Inflammatory macrophage treated with lipopolysaccharide for 4 hours (primary cell): ENCODE results near the gene RASGRP1.
A peak's percentile ranks its signal among the peaks of the same experiment; 100 is the strongest.

Experiments
- DNase-seq: peaks from one replicate; pipeline ENCODE4 v3.0.0-alpha.2; 2020

The RASGRP1 gene

DNA sequence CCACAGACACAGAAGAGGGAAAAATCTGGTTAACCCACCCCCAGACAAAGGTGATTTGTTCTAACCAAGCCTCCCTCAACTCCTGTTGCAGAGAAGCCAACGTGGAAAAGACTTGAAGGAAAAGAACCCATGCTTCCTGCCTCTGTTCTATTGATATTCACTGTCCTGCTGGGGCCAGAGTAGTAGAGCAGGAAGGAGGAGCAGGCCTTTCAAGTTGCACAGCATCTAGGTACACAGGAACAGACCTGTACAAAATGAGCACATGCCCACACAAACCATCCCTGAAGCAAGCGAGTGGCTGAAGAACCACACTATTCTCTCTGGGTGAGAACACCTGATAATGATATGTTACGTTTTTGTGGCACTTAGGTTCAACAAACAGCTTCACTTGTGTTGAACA lies 29.9 kb downstream of the RASGRP1 start:
- DNase-seq = no peak

DNA sequence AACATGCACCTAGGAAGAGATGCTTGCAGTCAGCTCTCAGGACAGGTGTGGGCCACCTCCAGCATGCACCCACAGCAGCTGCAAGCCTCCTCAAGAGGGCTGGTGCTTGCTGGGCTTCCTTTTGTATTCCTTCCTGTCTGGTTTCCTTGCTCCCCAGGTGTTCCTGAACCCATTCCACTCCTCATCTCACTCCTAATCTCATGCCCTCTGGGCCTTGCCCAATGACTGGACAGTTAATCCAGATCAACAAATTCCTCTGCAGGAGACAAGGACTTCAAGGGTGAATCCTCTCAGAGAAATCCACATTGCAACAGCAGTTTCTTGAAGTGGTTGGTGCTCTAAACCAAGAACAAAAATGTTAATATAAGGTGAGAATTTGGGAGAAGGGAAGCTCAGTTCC lies 30.7 kb downstream of the RASGRP1 start:
- DNase-seq = no peak

- DNase-seq = no peak
Measured at GRCh38 chr15:38533416-38533915, 31.1 kb downstream of the RASGRP1 start.

GRCh38 chr15:38532728-38533127 lies 31.9 kb downstream of the RASGRP1 start:
- DNase-seq = no peak

- DNase-seq = no peak
Measured at GRCh38 chr15:38531509-38531908, 33.1 kb downstream of the RASGRP1 start.

DNA sequence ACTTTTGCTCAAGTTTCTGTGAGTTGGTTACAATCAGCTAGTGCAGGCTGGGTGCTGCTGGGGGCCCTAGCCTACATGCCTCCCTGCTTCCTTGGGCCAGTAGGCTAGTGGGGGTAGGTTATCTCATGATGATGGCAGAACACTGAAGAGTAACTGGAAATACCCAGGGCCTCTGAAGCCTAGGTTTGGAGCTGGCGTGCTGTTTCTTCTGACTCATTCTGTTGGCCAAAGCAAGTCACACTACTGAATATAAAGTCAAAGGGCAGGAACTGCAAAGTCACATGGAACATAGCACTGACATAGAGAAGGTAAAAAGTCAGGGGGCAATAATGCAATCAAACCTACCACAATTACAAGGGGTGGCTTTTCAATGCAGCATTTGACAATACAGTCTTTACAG lies 34.5 kb downstream of the RASGRP1 start:
- peak; percentile 39 for DNase-seq

GRCh38 chr15:38528294-38528693 lies 36.3 kb downstream of the RASGRP1 start:
- no peak for DNase-seq

- no peak for DNase-seq
Measured at GRCh38 chr15:38526158-38526557, 38.5 kb downstream of the RASGRP1 start.

GRCh38 chr15:38525489-38525888 lies 39.1 kb downstream of the RASGRP1 start:
- DNase-seq = no peak

- no peak for DNase-seq
Measured at GRCh38 chr15:38524156-38524555, 40.5 kb downstream of the RASGRP1 start.

DNA sequence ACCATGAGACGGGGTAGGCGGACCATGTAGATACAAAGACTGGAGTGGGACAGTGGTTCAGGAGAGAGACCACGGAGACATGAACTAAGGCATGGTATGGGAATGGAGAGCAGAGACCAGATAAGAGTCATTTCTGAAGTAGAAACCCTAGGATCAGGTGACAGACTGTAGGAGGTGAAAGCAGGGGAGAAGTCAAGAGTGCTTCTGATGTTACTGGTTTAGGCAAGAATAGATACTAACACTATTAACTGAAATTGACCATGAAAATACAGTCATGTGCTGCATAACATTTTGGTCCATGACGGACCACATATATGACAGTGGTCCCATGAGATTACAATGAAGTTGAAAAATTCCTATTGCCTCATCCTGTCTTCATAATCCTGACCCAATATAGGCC lies 41.7 kb downstream of the RASGRP1 start:
- peak; percentile 1 for DNase-seq

DNA sequence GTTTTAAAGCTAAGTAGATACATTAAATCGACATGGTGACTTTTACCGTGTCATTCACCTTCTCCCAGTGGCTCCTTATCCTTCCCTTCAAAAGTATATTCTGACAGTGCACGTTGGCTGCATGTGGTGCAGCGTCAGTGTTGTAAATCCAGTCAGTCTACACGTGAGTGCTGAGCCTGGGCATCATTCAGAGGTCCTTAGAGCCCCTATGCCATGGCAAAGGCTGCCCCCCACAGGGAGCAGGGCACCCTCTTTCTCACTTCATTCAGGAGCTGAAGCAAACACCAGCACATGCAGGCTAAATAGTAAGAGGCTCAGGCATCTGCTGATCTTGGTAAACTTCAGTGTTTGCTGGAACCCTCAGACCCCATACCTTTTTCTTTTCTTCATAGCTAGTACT lies 43.3 kb downstream of the RASGRP1 start:
- no peak for DNase-seq

GRCh38 chr15:38520035-38520434 lies 44.6 kb downstream of the RASGRP1 start:
- no peak for DNase-seq

DNA sequence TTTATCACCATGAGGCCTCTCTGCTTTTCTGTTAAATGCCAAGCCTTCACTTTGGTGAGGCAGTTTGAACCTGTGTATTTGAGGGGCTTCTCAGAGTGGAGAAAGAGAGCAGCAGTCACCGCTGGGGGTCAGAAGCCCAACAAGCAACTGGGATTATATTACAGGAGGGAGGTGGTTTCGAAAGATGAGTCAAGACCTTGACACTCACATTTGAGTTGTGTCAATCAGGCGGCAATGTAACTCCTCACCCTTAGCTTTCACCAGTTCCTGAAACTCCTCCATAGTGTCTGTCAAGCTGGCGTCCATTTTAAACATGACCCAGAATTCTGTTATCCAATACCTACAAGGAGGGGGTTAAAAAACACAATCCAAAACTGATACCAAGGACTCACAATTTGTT lies 46.5 kb downstream of the RASGRP1 start:
- DNase-seq = no peak

DNA sequence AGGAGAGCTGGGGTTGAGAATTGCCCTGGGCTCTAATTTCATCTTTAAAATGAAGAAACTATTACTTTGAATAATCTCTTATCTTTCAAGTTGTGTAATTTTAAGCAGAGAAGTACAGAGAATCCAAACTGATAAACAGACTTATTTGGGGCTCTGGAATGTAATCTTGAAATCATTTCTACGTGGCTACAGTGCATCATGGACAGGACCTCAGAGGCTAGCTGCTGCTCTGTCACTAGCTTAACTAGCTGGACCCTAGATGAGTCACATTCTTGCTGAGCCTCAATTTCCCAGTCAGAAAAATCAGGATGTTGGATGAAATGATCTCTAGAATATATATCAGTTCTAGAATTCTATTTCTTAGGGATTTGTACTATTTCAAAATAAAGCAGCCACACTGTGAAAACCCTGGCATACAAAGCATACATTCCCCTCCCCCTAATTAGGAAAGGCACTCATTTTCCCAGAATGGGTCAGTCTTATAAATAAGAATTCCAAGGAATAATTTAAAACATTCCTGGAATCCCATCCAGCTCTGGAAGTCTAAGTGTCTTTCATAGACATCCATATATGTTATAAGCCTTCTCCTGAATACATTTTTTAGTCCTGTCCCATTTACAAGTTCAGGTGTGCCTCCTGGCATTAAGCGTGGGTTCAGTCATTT lies 47.2 kb downstream of the RASGRP1 start:
- no peak for DNase-seq

DNA sequence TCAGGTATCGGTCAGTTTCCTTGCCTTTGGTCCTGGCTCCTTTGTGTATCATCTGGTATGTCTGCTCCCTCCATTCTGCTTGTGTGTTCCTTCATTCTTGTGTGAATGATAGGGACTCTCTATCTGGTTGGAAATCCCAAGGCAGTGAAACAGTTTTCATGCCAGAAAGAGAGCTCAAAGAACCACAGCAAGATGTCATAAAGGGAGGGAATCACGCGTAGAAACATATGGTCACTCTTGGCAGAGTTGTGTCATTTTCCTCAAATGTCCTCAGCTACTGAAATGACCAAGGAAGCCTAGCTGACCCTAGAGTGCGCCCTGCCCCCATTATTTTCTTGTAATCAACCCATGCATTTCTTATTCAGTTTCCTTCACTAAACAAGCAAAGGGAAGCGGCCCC lies 48.0 kb downstream of the RASGRP1 start:
- no peak for DNase-seq

DNA sequence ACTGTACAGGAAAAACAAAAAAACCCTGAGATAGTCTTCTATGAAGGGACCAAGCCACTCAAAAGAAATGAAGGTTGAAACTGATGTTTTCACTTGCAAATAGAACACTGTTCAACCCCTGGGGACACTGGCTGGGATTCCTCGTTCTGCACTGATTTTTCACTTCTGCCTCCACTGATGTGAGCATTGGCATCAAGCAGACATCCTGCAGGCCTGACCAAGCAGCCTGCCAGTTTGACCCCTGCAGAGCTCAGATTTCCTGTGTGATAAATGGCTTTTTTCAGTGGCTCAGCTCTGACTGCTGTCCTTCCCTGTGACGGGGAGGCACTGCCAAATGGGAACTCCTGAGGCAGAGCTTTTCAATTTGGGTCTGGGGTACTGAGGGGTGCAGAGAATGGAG lies 50.0 kb downstream of the RASGRP1 start:
- no peak for DNase-seq

GRCh38 chr15:38512901-38513300 lies 51.7 kb downstream of the RASGRP1 start:
- DNase-seq = no peak

DNA sequence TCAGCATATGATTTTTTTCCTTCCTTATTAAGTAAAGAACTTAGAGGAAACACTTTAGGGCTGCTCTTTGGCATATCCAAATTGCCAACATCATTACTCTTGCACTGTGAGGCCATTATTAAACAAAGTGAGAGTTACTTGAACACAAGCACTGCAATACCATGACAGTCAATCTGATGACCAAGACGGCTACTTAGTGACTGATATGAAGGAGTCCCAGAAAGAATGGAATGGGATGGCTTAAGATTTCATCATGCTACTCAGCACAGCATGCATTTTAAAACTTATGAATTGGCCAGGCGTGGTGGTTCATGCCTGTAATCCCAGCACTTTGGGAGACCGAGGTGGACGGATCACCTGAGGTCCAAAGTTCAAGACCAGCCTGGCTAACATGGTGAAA lies 55.5 kb downstream of the RASGRP1 start:
- DNase-seq = no peak

- no peak for DNase-seq
Measured at GRCh38 chr15:38508647-38509046, 56.0 kb downstream of the RASGRP1 start.

- no peak for DNase-seq
Measured at GRCh38 chr15:38507570-38507969, 57.0 kb downstream of the RASGRP1 start.

GRCh38 chr15:38506997-38507396 lies 57.6 kb downstream of the RASGRP1 start:
- DNase-seq = no peak

DNA sequence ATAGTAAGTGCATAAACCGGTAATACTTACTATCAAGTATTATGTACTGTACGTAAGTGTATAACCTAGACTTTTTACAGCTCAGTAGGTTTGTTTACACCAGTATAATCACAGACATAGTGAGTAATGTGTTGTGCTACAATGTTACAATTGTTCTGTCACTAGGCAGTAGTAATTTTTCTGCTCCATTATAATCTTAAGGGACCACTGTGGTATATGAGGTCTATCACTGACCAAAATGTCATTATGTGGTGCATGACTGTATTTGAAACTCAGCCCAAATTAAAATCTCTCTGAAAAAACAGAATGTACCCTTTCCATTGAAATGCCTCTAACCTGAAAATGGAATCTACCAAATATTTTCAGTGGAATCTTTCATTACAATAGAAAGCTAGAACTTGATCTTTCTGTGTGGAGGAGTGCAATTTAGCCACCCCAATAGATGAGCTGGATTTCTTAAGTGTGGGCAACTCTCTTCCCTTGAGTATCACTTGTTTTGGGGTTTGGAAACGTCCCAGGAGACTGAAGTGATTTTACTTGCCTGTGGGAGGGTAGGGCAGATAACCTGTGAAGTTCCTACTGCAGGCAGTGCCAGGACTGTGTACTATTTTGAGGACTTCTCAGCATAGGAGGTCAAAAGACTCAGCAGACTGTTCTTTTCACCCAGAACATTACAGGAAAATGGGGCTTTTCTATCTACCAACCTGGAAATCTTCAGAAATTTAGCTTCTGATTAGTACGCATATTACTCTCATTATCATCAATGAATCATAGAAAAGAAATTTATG lies 59.7 kb downstream of the RASGRP1 start:
- no peak for DNase-seq

DNA sequence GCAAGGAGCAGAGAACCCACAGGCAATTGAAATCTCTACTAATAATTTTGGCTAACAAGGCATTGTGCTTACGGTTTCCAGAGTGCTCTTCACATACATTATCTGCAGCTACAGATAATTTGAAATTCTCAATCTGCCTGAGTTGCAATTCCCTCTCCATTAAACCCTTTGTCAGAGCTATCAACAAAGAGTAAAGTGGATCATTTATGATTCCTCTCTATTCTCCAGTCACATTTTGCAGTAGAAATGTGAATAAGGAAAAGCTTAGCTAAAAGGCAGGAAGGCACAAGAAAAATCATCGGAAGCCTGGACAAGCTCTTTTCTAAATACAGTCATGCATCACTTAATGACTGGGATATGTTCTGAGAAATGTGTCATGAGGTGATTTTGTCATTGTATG lies 61.1 kb downstream of the RASGRP1 start:
- no peak for DNase-seq

DNA sequence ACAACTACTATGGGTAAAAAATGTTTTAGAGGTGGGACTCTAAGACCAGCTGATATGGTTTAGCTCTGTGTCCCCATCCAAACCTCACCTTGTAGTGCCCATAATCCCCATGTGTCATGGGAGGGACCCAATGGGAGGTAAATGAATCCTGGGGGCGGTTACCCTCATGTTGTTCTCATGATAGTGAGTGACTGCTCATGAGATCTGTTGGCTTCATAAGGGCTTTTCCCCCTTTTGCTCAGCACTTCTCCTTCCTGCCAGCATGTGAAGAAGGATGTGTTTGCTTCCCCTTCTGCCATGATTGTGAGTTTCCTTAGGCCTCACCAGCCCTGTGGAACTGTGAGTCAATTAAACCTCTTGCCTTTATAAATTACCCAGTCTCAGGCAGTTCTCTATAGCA lies 65.0 kb downstream of the RASGRP1 start:
- DNase-seq = peak; percentile 50
